Measurements from ENCODE around the gene ZNF813. TPM values are rescaled to one million over a fixed set of nuclear protein-coding genes. Genes with fewer than 3 reads are reported as not detected.

ZNF813 gene
- polyA plus RNA-seq, 1 donor from 2014 or later, result 1.9 TPM

DNA sequence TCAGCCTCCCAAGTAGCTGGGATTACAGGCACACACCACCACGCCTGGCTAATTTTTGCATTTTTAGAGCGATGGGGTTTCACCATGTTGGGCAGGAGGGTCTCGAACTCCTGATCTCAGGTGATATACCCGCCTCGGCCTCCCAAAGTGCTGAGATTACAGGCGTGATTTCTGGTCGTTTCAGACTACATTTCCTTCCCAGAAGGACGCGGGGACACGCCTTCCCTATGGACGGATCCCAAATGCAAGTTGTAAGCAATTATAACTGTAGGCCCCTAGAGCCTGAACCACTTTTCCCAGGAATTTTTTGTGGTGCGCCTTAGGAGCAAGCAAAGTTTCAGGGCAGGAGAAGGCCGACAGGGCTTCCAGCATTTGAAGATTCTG is 52.6 kb downstream of the ZNF813 start:
- peak overlapping the region; percentile 82 for H2AFZ ChIP-seq (ENCODE audit: low read depth, low read length)
- peak overlapping the region; percentile 80 for H3K4me3 ChIP-seq (ENCODE audit: low read length)
- H3K9me3 ChIP-seq (ENCODE audit: low read length), result no peaks in the 10 kb centered on the region
- H3F3A ChIP-seq (ENCODE audit: insufficient read depth, low read length, poor library complexity, severe bottlenecking), result no peaks in the 10 kb centered on the region
- no peaks in the 10 kb centered on the region for H3K9me2 ChIP-seq (ENCODE audit: insufficient read depth, low read length)
- peak overlapping the region; percentile 80 for H3K27ac ChIP-seq (ENCODE audit: low read length)
- H3K9ac ChIP-seq (ENCODE audit: low read length), result peak overlapping the region; percentile 43
- TF ChIP-seq, protein P1, sequence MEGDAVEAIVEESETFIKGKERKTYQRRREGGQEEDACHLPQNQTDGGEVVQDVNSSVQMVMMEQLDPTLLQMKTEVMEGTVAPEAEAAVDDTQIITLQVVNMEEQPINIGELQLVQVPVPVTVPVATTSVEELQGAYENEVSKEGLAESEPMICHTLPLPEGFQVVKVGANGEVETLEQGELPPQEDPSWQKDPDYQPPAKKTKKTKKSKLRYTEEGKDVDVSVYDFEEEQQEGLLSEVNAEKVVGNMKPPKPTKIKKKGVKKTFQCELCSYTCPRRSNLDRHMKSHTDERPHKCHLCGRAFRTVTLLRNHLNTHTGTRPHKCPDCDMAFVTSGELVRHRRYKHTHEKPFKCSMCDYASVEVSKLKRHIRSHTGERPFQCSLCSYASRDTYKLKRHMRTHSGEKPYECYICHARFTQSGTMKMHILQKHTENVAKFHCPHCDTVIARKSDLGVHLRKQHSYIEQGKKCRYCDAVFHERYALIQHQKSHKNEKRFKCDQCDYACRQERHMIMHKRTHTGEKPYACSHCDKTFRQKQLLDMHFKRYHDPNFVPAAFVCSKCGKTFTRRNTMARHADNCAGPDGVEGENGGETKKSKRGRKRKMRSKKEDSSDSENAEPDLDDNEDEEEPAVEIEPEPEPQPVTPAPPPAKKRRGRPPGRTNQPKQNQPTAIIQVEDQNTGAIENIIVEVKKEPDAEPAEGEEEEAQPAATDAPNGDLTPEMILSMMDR (IDR thresholded peaks at IDR 0.05; ENCODE audit: poor library complexity, severe bottlenecking), result no peak
- TF ChIP-seq RAD21 (conservative IDR thresholded peaks at IDR 0.05) (no peak), EZH2 (IDR thresholded peaks at IDR 0.05; ENCODE audit: borderline replicate concordance, insufficient read depth, low read length, poor library complexity, severe bottlenecking) (no peak), SMC3 (conservative IDR thresholded peaks at IDR 0.05; ENCODE audit: poor library complexity) (no peak), TAF1 (IDR thresholded peaks at IDR 0.05; ENCODE audit: low read depth) (no peak), MXI1 (conservative IDR thresholded peaks at IDR 0.05; ENCODE audit: poor library complexity, severe bottlenecking) (no peak), POLR2AphosphoS5 (IDR thresholded peaks at IDR 0.05) (no peak)
- TF ChIP-seq, protein P2, sequence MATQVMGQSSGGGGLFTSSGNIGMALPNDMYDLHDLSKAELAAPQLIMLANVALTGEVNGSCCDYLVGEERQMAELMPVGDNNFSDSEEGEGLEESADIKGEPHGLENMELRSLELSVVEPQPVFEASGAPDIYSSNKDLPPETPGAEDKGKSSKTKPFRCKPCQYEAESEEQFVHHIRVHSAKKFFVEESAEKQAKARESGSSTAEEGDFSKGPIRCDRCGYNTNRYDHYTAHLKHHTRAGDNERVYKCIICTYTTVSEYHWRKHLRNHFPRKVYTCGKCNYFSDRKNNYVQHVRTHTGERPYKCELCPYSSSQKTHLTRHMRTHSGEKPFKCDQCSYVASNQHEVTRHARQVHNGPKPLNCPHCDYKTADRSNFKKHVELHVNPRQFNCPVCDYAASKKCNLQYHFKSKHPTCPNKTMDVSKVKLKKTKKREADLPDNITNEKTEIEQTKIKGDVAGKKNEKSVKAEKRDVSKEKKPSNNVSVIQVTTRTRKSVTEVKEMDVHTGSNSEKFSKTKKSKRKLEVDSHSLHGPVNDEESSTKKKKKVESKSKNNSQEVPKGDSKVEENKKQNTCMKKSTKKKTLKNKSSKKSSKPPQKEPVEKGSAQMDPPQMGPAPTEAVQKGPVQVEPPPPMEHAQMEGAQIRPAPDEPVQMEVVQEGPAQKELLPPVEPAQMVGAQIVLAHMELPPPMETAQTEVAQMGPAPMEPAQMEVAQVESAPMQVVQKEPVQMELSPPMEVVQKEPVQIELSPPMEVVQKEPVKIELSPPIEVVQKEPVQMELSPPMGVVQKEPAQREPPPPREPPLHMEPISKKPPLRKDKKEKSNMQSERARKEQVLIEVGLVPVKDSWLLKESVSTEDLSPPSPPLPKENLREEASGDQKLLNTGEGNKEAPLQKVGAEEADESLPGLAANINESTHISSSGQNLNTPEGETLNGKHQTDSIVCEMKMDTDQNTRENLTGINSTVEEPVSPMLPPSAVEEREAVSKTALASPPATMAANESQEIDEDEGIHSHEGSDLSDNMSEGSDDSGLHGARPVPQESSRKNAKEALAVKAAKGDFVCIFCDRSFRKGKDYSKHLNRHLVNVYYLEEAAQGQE (IDR thresholded peaks at IDR 0.05; ENCODE audit: borderline replicate concordance), result no peak
- no peaks in the 10 kb centered on the region for H3K36me3 ChIP-seq (ENCODE audit: insufficient read depth, low read length)
- H3K79me2 ChIP-seq (replicated peaks; ENCODE audit: insufficient read depth, low read length), result no peaks in the 10 kb centered on the region
- H4K20me1 ChIP-seq (ENCODE audit: insufficient read depth), result no peaks in the 10 kb centered on the region
- no peak overlapping the region for H3K4me2 ChIP-seq (ENCODE audit: low read length)
- no peaks in the 10 kb centered on the region for H3K27me3 ChIP-seq (ENCODE audit: insufficient read depth, low read depth, low read length)

DNA sequence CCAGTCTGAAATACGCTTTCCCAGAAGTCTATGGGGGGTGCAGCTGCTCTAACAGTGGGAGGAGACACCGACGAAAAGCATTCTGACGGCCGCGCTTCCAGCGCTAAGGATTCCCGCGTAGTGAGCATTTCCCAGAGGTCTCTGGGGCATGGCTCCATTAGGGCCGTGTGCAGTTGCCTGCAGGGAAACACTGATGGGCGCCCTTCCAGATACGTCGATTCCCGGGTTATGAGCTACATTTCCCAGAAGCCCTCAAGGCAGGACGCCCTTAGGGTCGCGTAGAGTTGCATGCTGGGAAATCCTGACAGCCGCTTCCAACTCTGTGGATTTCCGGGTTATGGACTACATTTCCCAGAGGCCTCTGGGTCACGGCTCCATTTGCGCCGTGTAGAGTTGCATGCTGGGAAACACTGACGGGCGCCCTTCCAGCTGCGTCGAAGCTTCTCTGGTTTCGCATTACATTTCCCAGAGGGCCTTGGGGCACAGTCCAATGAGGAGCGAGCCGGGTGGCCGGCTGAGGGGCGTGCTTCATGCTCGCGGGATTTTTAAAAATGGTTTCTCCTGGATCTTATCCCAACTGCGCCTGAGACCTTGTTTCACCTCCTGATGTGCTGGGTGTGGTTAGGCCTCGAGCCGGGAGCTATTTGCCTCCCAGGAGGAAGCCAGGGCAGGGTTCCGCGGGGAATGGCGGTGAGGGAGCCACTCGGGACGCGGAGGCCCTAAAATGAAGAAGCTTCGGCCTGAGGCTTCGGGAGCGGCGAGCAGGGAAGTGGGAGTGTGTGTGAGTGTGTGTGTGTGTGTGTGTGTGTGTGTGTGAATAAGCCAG is 53.2 kb downstream of the ZNF813 start:
- no peaks in the 10 kb centered on the region for H3K36me3 ChIP-seq (ENCODE audit: insufficient read depth, low read length)
- H3K79me2 ChIP-seq (replicated peaks; ENCODE audit: insufficient read depth, low read length), result no peaks in the 10 kb centered on the region
- no peaks in the 10 kb centered on the region for H3F3A ChIP-seq (ENCODE audit: insufficient read depth, low read length, poor library complexity, severe bottlenecking)
- H4K20me1 ChIP-seq (ENCODE audit: insufficient read depth), result no peaks in the 10 kb centered on the region
- H3K27ac ChIP-seq (ENCODE audit: low read length), result peak overlapping the region; percentile 80
- peak overlapping the region; percentile 73 for H3K4me2 ChIP-seq (ENCODE audit: low read length)
- H3K27me3 ChIP-seq (ENCODE audit: insufficient read depth, low read depth, low read length), result no peaks in the 10 kb centered on the region
- peak overlapping the region; percentile 80 for H3K4me3 ChIP-seq (ENCODE audit: low read length)
- H3K9me3 ChIP-seq (ENCODE audit: low read length), result no peaks in the 10 kb centered on the region
- H3K9ac ChIP-seq (ENCODE audit: low read length), result peak overlapping the region; percentile 43
- TF ChIP-seq EP300 (conservative IDR thresholded peaks at IDR 0.05; ENCODE audit: poor library complexity, severe bottlenecking) (peak; percentile 81), MXI1 (conservative IDR thresholded peaks at IDR 0.05; ENCODE audit: poor library complexity, severe bottlenecking) (peak; percentile 98), TAF1 (IDR thresholded peaks at IDR 0.05; ENCODE audit: low read depth) (peak; percentile 42), RAD21 (conservative IDR thresholded peaks at IDR 0.05) (no peak), POLR2AphosphoS5 (IDR thresholded peaks at IDR 0.05) (peak; percentile 30), SMC3 (conservative IDR thresholded peaks at IDR 0.05; ENCODE audit: poor library complexity) (peak; percentile 28)
- TF ChIP-seq, protein P2 (IDR thresholded peaks at IDR 0.05; ENCODE audit: borderline replicate concordance), result no peak
- TF ChIP-seq, protein P1 (IDR thresholded peaks at IDR 0.05; ENCODE audit: poor library complexity, severe bottlenecking), result peak; percentile 52
- peak overlapping the region; percentile 82 for H2AFZ ChIP-seq (ENCODE audit: low read depth, low read length)
- no peaks in the 10 kb centered on the region for H3K9me2 ChIP-seq (ENCODE audit: insufficient read depth, low read length)
